ENCODE data around the gene CD300C.
A peak's percentile ranks its signal among the peaks of the same experiment; 100 is the strongest.
"Not testable (repeated sequence)": the region's sequence is repeated elsewhere in the genome, so short reads cannot be mapped to it uniquely, and the experiment has no call there.

The CD300C gene

GRCh38 chr17:74512624-74513091 is 33.3 kb downstream of the CD300C start:
- DNase-seq (ENCODE audit: low spot score) = no peak

DNA sequence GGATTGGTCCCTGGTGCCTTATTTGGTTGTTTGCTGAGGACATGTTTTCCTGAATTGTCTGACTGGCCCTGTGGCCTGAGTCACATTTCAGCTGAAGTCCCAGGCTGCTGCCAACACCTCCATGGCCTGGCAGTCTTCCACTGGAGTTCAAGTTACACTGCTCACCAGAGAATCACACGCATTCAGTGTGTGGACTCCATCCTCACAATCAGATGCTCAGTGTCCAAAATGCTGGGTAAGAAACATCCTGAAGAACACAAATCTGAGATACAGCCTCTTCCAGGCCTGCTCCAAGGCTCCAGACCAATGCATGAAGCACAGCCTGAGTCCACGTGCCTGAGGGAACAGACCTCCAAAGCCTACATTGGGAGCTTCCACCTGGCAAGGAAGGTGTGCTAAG is 33.9 kb downstream of the CD300C start:
- no peak for DNase-seq (ENCODE audit: low spot score)

- no peak for DNase-seq (ENCODE audit: low spot score)
These were observed 37.8 kb downstream of the CD300C start for GRCh38 chr17:74508156-74508555.

- not testable (repeated sequence) for DNase-seq (ENCODE audit: low spot score)
These were observed 42.0 kb downstream of the CD300C start for GRCh38 chr17:74503949-74504348.

DNA sequence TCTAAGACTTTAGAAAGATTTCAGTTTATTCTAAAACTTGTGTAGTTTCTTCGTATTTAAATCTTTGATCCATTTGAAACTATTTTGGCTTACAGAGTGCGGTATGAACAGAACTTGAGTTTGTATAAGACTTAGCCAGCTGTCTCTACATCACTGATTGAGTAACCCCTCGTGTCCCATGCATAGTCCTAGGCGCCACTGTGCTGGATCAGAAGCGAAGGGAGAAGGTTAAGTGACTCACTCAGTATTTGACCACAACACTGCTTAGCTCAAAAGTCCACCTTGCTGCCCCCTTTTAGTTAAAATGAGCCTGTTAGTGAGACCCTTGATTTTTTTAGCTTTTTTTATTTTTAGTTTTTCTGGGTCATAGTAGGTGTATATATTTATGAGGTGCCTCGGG is 43.1 kb downstream of the CD300C start:
- no peak for DNase-seq (ENCODE audit: low spot score)

DNA sequence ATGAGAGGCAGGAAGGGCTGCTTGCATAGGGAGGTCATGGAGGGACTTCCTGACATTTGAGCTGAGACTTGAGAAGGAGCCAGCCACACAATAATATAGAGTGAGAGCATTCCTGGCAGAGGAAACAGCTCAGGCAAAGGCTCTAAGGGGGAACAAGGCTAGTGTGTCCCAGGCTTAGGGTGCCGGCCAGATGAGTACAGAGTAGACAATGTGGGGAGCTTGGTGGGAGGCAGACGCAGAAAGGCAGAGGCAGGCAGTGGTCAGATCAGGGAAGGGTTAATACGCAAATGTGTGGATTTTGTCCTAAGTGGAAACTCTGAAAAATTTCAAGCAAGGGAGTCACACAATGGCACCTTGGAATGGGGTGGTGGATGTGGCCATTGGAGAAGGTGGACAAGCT is 45.9 kb downstream of the CD300C start:
- DNase-seq (ENCODE audit: low spot score) = no peak

GRCh38 chr17:74497471-74497870 is 48.4 kb downstream of the CD300C start:
- DNase-seq (ENCODE audit: low spot score) = no peak

GRCh38 chr17:74493331-74493833 is 52.5 kb downstream of the CD300C start:
- DNase-seq (ENCODE audit: low spot score) = peak; percentile 51

DNA sequence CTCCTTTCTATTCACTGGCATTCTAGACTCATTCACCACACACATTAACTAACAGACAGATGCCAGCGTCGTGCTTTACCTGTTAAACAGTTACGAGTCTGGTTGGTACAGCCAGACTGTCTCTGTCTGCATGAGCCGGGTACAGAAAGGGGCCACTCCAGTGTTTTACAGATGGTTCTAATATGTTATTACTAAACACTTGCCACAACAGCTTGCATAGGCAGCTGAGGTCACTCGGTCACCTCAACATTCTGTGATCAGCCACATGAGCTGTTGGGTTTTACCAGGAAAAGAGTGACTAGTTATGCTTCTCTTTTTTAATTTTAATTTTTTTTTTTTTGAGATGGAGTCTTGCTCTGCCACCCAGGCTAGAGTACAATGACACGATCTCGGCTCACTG is 54.3 kb downstream of the CD300C start:
- DNase-seq (ENCODE audit: low spot score) = no peak

Measured in germinal center (tissue), 1 donor.